ENCODE results near the gene HPSE2.

DNA sequence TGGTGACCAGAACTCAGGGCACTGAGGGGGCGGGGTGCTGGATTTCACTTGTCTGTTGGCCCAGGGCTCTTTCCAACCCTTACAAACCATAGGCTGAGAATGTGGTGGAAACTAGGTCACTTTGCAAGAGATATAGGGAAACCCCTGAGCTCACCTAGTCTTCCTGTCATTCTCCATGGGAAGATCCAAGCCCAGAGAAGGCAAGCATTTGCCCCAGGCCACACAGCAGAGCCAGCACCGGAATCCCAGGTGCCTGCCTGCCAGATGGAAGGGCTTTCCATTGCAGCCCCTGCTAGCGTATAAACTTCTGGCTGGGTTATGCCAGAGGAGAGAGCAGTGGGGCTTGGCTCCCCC is 821.1 kb downstream of the HPSE2 start:
- TF ChIP-seq TAF1 (IDR thresholded peaks at IDR 0.05; ENCODE audit: borderline replicate concordance, low read depth, low read length) (no peak), POLR2A (IDR thresholded peaks at IDR 0.05; ENCODE audit: low read depth, low read length) (no peak)
